ENCODE data around the gene YDJC.
A peak's percentile ranks its signal among the peaks of the same experiment; 100 is the strongest.

Gene YDJC

DNA sequence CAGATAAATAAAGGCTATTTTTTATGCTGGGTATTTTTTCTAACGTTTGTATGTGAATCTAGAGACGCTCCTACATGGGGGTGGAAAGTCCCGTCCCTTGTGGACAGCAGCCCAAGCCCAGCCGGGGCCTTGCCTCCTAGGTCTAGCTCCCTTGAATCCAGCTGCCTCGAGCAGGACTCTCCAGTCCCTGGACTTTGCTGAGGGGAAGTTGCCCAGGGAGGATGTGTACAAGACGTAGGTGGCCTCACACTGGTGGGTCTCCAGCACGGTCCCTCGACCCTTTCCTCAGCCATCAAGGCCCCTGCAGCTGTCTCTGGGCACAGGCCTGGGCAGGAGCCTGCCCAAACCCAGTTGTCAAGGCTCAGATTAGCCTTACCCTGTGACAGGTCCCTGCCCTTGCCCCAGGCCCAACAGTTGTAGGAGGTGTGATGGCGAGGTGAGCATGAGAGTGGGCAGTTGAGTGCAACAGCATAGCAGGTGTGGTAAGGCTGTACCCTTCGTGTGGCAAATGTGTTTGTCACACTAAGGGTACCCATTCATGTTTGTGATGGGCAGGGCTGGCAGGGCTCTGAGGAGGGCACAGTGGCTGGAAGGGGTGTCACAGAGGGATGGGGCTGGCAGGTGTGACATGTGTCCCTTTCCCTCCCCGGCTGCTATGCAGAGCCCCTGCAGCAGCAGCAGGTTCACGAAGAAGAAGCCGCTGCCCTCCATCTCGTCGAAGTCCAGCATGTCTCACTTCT lies 6.1 kb upstream of the YDJC start:
- no peak for DNase-seq (ENCODE audit: low read depth, low spot score)
- H3K4me3 ChIP-seq (ENCODE audit: low read length): no peak overlapping the region

DNA sequence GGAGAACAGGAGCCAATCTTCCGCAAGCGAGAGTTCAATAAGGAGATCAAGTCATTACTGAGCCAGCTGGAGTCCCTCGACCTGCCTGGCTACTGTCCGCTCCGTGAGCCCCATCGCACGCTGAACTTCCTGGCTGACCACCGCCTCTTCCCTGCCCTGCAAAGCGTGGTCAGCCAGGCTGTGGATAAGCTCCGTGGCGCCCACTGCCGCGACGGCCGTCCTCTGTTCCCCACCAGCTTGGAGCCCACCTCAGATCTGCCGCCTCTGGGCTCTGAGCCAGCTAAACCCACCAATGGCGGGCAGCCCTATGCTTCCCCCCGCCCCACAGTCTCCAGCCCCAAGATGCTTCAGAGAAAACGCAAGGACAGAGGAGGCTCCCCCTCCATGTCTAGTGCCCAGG lies 5.0 kb upstream of the YDJC start:
- no peak for DNase-seq (ENCODE audit: low read depth, low spot score)
- no peak overlapping the region for H3K4me3 ChIP-seq (ENCODE audit: low read length)

DNA sequence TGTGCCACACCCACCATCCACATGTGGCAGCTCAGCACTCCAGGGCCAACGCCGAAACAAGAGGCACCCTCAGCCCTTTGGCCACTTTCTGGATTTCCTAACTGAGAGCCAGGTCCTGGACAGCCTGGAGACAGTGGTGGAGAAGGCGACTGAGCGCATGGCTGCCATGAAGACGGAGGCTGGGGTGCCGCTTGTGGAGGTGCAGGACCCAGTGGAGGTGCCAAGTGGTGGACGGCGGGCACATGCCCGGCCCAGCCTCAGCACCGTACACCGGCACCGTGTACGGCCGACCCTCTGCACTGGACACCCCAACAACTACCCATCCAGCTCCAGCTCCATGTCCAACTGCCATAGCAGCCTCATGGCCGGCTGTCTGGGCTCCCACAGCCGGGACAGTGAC lies 4.3 kb upstream of the YDJC start:
- no peak overlapping the region for H3K4me3 ChIP-seq (ENCODE audit: low read length)
- no peak for DNase-seq (ENCODE audit: low read depth, low spot score)

DNA sequence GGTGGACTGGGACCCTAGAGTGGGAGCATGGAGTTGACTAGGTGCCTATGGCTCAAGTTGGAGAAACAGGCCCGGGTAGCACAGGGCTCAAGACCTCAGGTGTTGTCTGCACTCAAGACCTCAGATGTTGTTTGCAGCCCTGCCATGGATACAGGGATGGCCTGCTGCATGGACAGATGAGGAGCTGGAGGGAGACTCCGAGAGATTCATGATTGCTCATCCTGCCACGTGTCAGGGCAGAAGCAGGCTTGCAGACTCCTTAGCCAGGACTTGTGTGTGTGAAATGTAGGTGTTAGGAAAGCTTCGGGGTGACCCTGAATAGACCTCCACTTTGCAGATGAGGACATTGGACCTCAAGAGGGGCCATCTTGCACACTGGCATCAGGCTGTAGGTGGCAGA lies 3.7 kb upstream of the YDJC start:
- DNase-seq (ENCODE audit: low read depth, low spot score): no peak

DNA sequence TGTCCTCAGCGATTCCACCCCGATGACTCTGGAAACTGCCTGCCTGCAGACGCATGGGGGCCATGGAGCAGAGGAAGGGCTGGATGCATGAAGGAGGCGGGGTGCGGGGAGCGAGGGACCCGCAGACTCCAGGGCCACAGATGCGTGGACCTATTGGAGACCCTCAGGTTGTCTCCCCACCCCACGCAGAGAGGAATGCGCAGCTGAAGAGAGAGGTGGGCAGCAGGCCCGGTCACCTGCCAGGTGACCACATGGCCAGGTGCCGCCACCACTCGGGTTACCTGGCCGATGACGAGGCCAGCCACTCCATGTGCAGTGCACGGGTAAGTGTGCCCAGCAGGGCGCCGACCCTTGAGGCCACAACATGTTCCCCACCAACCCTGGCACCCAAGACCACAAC lies 3.1 kb upstream of the YDJC start:
- no peak for DNase-seq (ENCODE audit: low read depth, low spot score)
- H3K4me3 ChIP-seq (ENCODE audit: low read length): peak overlapping the region; percentile 45

More for the DNA sequence above, 3.7 kb upstream of the YDJC start:
- H3K4me3 ChIP-seq (ENCODE audit: low read length): no peak overlapping the region

DNA sequence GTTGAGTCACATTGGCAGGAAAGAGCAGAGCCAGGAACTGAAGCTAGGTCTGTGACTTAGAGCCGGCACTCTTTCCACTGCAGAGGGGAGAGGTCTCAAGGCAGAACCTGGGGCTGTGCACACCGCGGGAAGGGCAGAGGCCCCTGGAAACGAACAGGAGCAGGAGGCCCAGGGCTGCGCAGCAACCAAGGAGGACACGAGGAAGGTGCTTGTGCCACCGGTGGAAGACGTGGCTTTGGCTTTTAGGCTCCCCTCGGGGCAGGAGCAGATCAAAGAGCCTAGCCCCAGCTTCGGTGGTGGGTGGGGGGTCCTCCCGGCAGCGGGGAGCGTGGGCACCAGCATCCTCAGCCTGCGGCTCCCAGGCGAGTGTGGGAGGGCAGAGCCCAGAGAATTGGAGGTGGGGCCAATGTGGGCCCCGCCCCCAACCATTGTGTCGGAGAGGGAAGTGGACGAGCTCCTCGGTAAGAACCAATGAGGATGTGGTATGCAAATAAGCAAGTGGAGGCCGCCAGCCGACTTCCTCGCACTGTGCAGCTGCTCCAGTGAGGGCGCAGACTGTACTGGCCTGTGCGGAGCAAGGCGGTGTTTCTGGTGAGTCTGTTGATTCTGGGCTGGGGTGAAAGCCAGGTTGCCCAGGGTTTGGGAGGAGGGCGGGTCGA lies 2.5 kb upstream of the YDJC start, which contains the start of gene CCDC116:
TSS of gene CCDC116 (plus strand) at position 524 of the 659 bp plus-strand sequence. CDS start 422 bp downstream, outside the sequence.
- DNase-seq (ENCODE audit: low read depth, low spot score): peak; percentile 95
- H3K4me3 ChIP-seq (ENCODE audit: low read length): peak within 1 kb of the TSS; percentile 47

DNA sequence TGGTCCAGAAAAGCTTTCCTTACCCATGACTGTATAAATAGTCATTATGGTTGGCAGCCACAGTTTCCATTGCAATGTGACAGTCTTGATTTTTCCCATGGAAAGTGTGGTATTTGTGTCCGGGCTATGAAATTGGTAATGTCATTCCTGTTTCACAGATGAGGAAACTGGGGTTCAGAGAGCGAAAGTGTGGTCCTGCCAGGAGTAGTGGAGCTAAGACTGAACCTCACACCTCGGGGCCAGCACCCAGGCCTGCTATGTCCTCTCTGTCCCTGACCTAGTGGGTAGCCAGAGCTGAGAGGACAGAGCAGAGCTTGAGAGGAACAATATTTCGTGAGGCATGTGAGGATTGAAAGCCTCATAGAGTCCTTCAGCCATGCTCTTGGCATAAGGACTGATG lies 1.2 kb upstream of the YDJC start:
- no peak for DNase-seq (ENCODE audit: low read depth, low spot score)
- H3K4me3 ChIP-seq (ENCODE audit: low read length): no peak overlapping the region

DNA sequence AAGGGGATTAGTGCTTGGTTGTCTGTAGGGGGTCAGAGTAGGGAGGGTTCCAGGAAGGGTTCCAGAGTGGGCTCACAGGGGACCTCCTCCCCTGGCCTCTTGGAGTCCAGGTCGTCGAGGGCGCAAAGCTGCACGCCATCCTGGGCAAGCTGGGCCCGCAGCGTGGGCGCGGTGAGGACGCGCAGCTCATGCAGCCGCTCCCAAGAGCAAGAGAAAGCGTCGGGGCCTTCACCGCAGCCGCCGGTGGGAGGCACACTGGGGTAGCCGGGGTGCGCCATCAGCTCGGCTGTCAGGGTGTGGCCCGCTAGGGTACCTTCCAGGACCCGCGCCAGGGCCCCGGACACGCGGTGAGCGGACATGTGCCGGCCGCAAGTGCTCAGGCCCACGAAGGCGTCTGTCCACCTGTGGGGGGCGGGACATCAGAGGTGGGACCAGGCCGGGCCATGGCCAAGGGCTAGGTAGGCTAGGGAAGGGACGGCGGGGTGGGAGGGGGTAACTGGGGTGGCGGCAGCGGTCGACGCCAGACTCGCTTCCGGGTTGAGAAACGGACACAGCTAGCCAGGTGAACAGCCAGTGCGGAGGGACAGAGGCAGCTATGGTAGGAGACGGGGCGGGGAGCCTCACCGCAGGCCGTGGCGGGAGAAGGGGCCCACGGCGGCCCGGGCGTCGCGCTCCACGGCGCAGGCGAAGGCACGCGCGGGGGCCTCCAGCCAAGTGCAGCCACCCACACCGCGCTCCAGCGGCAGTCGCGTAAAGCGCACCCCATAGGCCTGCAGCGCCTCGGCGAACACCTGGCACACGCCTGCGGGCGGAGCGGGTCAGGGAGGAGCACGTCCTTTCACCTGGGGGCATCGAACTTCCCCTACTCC lies 1.2 kb downstream of the YDJC start:
- H3K4me3 ChIP-seq (ENCODE audit: low read length): peak overlapping the region; percentile 88
- no peak for DNase-seq (ENCODE audit: low read depth, low spot score)

DNA sequence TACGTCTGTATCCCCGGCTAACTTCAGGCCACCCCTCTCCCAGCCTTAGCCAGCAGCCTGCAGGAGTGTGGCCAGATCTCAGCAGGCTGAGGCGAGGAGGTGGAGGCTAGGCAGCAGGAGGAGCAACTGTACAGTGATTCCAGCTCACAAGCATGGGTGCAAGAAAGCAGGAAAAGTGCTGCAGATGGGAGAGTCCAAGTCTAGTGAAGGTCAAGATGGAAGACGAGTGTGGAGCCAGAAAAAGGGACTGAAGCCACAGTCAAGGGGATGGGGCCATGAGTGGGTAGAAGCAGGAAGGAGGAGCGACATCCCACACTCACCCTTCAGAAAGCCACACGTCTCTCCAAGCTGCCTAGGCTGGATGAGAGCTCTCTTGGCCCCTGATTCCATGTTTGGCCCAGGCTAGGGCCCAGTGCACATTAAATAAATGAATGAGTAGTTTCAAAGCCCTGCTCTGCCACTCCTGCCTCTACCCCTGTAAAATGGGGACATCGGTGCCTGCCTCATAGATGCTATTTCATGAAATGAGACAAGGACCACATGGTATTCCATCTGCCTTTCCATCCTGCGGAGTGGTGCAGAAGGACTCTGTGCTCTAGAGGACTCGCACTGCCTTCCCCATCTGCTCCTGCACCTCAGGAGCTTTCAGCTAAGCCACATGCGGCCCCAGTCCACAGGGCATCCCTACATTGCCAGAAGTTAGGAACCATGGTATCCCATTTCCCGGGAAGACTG lies 2.9 kb downstream of the YDJC start:
- no peak for DNase-seq (ENCODE audit: low read depth, low spot score)
- H3K4me3 ChIP-seq (ENCODE audit: low read length): no peak overlapping the region

DNA sequence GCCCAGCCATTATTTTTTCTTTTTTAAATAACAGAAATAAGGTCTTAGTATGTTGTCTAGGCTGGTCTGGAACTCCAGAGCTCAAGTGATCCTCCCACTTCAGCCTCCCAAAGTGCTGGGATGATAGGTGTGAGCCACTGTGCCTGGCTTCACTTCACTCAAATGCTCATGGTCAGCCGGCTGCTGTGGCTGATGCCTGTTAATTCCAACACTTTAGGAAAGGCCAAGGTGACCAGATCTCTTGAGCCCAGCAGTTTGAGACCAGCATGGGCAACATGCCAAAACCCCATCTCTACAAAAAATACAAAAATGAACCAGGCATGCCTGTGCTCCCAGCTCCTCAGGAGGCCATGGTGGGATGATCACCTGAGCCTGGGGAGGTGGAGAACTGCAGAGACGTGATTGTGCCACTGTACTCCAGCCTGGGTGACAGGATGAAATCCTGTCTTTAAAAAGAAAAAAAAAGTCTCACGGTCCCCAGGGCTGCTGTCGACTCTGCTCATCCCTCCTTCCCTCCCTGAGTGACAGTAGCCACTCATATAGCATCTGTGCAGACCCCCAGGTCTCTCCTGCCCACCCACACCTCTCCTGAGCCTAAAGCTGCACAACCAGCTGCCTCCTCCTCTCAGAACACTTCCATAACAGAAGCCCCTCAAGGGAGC lies 3.6 kb downstream of the YDJC start:
- H3K4me3 ChIP-seq (ENCODE audit: low read length): no peak overlapping the region
- no peak for DNase-seq (ENCODE audit: low read depth, low spot score)

DNA sequence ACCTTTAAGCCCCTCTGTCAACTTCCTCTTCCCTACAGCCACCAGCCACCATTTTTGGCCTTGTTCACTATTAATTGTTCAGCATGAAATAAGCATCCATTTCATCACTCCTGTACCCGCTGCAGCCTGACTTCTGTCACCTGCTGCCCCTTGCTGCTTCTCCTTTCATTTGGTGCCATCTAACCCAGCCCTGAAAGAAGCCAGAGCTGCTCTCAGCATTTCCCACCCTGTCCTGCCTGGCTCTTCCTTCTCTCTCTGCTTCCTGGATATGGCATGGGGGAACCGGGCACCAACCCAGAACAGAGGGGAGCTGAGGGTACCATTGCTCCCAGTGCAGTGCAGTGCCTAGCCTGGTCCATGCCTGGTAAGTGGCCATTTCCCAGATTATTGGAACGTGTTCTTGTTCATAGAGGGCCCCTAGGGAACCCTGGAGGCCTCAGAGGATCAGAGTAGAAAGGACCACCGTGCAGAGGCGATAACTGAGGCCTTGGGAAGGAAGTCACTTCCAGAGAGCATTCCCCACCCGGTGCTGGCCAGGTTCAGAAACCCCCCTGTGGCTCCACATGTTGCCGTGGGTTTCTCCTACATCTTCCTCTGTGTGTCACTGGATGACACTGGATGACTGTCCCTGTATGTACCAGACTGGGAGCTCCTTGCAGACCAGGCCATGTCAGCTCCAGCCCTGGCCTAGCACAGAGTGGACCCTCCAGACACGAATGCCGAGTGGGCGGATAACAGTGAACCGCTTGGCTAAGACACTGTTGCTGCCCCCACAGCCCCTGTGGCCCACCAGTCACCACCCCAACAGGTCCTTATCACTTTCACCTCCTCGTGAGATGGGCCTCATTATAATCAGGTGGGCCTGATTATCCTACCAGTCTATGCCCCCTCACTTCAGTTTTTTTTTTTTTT lies 4.7 kb downstream of the YDJC start:
- DNase-seq (ENCODE audit: low read depth, low spot score): no peak
- no peak overlapping the region for H3K4me3 ChIP-seq (ENCODE audit: low read length)

DNA sequence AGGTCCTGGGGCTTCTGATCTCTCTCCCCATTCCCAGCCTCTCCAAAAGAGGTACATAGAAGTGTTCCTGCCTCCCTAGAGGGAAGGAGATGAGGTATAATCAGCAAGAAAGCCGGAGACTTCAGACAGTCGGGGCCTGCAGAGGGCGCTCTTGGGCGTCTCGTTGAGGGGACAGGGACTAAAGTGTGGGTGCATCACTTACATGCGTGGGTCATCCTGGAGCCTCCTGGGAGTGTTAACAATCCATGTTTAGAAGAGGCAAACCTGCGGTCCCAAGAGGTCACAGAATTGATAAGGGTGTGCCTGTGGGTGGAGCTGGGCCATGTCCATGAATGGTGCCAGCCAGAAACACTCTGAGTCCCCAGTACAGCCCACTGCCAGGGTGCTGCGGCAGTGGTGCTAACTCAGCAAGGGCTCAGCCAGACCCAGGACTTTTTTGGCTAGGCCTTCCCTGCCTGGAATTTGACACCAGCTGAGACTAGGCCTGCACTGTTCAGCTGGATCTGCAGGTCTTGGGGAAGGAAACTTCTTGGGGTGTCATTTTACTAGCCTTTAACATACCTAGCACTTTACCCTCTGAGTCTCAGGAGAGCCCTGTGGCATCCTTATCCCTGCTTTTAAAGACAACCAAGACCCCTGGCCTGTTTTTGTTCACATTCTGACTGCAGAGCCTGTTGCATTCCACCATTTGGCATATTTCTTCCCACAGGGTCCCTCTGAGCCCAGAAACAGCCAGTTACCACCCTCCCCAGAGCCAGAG lies 5.5 kb downstream of the YDJC start:
- no peak for DNase-seq (ENCODE audit: low read depth, low spot score)
- H3K4me3 ChIP-seq (ENCODE audit: low read length): no peak overlapping the region

DNA sequence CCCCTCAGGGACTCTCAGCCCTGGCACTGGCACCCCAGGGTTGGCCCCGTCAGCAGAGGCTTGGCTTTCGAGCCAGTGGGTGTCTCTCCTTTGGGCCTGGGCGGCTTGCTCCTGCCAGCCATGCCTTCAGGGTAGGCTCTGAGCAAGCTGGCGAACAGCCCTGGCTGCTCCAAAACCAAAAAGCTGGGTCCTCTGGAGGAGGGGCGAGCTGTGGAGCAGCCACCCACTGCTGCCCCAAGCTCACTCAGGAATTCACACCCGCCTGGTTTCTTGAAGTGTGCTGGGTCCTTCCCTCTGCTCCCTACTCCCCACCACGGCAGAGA lies 6.2 kb downstream of the YDJC start:
- no peak for DNase-seq (ENCODE audit: low read depth, low spot score)
- no peak overlapping the region for H3K4me3 ChIP-seq (ENCODE audit: low read length)

DNA sequence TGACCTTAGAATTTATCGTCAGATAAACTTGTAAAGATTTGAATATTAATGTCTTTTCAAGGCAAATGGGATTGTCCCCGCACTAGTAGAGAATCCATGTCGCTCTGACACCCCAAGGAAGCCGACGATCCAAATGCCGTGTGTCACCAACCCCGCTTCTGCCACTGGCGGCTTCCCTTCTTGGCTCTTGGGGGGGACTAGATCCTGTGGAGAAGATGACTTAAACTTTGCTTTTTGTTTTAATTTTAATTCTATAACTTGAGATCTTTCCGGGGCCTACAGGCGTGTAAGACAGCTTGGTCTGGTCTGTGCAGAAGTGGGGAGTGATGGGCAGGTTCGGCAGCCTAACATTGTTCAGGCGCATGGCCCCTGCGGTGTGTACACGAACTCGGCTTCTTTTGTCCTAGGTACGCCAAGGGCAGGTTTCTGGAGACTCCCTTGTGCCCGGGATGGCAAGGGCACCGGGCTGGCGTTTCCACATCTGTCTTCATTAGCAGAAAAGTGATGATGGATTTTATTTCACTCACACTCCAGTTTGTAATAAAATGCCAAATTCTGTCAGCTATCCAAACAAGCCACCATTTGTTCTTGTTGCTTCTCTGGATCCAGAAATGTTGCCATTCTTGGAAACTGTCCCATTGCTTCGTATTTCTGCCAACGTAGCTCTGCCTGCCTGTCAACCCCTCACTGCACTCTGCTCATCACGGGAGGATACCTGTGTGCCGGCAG lies 6.7 kb downstream of the YDJC start:
- no peak for DNase-seq (ENCODE audit: low read depth, low spot score)
- H3K4me3 ChIP-seq (ENCODE audit: low read length): no peak overlapping the region

DNA sequence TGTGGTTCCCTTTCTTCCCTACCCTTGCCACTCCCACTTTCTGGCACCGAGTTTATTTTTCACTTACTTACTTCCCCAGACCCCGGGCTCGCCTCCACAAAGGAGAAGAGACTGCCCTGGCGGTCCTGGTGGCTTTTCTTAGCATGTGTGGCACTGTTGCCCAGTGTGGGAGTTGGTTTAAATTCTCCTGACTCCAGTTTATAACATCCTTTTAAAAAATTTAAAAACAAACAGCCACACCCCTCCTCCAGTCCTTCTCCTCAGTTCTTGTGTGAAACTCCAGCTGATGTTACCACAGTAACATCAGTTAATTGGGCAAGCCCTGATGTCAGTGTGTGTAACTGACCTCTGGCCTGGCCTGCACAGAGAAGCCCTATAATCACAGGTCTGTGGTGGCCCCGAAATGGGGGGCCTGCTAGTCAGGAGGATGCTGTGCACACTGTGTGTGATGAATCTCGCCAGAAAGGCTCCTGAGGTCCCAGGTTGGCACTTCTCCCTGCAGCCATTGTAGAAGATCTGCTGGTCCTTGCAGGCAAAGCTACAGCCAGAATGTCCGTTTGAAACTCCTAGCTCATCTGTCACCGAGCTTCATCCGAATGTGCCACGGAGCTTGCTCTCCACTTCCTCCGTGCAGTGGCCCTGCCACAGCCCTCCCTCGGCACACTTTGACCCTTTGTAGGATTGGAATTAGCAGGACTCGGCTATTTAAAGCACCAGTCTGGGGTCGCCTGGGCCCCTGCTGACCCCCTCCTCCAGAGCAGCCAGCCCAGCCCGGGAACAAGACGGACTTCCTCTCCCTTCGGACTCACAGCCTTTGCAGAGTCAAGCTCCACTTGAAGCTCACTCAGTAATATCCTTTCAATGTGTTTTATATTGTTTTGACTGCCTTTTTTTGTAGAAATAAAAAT lies 7.6 kb downstream of the YDJC start:
- DNase-seq (ENCODE audit: low read depth, low spot score): no peak
- H3K4me3 ChIP-seq (ENCODE audit: low read length): no peak overlapping the region

DNA sequence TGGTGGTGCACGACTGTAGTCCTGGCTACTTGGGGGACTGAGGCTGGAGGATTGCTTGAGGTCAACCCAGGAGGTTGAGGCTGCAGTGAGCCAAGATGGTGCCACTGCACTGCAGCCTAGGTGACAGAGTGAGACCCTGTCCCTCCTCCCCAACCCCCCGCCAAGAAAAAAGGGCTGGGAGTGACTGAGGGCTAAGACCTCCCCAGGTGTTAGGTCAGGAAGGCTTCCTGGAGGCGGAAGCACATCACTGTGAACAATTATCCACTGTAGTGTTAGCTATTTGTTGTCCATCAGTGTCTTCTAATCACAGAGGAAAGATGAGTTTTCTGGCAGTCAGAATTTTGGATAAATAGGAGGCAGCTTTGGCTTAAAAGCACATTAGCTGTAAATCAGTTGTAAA lies 8.8 kb downstream of the YDJC start:
- DNase-seq (ENCODE audit: low read depth, low spot score): no peak
- H3K4me3 ChIP-seq (ENCODE audit: low read length): no peak overlapping the region

Measured in Jurkat, Clone E6-1 (cell line).